HG02571 (cell line): Measurements from ENCODE around the gene MAPRE3.
"Not testable (repeated sequence)": the region's sequence is repeated elsewhere in the genome, so short reads cannot be mapped to it uniquely, and the experiment has no call there.

Source experiments
- ATAC-seq: cut with Tn5 transposase; IDR thresholded peaks from one replicate; pipeline ENCODE4 v1.9.1; 2021; ENCODE audit warnings: mild to moderate bottlenecking, moderate library complexity; ENCODE audit not compliant: unreplicated experiment

The MAPRE3 gene

DNA sequence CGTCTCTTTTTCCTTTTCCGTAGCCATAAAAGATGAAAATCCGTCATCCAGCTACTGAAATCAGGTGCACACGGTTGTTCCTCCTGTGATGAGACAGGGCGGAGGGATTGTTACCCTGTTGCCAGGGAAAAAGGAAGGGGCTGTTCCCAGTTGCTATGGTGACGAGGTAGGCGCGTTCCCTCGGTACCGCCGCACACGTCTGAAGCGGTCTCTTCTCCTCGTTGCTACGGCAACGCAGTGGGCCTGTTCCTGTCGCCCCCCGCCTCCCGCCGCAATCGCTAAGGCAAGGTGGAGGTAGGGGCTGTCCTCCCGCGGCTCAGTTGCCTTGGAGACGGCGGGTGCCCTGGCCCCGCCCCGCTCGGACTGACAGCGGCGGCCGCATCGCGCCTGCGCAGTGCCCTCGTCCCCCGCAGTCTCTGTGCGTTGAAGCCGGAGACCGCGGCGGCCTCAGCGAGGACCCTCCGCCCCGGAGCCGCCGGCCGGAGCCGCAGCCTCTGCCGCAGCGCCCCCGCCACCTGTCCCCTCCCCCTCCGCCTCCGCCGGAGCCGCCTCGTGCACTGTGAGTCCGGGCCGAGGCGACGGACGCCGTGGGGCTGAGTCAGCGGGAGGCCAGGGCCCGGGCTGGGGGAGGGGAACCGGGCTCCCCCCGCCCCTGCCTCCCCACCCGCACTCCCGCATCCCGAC is at the start of gene MAPRE3:
Gene MAPRE3 (plus strand): TSS at position 394 of the 684 bp plus-strand sequence. CDS start 51,582 bp downstream, outside the sequence.
- ATAC-seq = peak; percentile 74

GRCh38 chr2:26921323-26921722 is 49.1 kb upstream of the MAPRE3 start:
- ATAC-seq = no peak

DNA sequence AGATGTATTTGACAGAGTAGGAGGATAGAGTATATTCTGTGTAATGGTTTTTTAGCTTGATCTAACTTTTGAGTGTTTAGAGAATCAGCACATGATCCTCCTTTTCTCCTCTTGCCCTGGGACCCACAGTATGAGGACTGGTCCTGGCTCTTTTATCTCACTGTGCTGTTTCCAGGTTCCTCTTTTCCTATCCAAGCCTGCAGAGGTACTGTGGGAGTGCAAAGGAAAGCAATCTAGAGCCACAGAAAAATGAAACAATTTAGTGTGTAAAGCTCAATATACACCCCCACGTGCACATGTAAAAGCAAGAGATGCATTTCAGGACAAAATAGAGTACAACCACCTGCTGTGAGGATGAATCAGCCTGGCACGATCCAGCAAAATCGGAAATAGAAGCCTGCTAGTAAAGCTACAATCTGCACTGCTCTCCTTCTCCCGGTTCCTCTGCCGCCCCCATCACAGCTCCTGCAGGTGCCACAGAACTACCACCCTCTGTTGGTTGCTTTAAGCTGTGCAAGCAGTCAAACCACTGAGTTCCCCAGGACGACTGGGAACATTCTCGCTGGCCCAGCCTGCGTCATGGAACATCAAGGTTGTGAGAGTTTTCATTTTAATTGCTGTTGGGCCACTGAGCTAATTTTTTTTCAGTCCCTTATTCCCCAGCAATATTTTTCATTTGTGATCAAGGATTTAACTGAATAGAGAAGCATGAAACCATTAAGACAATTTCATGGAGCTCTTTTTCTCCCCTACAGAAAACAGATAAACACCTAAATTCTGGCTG is 47.8 kb upstream of the MAPRE3 start:
- no peak for ATAC-seq

DNA sequence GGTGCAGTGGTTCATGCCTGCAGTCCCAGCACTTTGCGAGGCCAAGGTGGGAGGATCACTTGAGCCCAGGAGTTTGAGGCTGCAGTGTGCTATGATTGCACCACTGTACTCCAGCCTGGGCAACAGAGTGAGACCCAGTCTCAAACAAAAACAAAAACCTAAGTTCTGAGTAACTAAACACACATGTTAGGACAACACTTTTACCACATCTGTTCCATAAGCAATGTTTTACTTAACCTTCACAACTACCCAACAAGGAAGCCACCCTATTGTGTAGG is 47.3 kb upstream of the MAPRE3 start:
- ATAC-seq = not testable (repeated sequence)

GRCh38 chr2:26924731-26925099 is 45.7 kb upstream of the MAPRE3 start:
- ATAC-seq = no peak

- no peak for ATAC-seq
These were observed 45.2 kb upstream of the MAPRE3 start for GRCh38 chr2:26925100-26925791.

DNA sequence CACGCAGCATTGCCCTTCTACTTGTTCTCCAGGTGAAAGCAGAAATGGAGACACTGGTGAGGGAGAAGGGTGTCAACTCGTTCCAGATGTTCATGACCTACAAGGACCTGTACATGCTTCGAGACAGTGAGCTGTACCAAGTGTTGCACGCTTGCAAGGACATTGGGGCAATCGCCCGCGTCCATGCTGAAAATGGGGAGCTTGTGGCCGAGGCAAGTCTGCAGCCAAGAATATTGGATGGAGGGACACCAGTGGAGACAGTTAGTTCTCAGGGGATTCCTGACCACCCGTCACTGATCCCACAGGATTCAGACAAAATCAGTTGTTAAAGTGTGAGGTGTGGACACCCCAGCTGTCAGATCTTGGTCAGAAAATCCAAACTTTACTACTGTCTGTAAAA is 43.2 kb upstream of the MAPRE3 start:
- no peak for ATAC-seq

- no peak for ATAC-seq
These were observed 37.5 kb upstream of the MAPRE3 start for GRCh38 chr2:26932974-26933373.

DNA sequence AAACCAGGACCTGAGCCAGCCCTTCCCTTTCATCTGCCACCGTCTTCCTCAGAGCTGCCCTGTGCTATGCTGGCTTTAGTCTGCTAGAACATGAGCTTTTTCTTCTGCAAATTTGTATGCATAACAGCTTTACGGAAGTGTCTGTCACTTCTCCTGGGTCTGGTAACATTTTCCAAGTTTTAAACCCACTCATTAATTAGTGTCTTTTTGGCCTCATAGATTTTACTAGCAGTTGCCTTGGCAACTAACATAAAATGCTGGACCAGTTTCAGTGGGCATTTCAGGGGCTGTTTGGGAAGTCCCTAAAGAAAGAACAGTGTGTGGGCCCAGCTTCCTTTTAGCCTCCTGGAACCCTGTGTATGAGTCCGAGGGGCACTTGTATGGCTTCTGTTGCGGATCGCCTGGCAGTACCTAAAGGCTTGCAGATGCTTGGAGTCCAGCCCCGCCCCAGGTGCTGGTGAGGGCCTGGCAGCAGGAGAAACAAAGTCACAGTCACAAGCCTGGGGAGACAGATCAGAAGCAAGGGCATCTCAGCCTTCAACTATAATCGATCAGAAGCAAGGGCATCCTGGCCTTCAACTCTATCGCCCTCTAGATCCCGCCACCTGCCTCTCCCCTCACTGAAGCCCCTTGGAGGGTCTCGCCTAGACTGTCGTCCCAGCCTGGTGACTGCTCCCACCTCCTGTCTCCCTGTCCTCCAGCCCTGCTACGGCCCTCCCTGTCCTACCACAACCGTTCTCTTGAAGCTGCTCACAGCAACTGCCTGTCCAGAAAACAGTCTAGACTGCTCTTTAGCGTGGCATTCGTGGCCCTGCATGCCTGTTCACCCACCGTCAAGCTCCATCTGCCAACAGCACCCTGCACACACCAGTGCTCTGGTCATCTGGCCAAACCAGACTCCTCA is 36.8 kb upstream of the MAPRE3 start:
- ATAC-seq = no peak

DNA sequence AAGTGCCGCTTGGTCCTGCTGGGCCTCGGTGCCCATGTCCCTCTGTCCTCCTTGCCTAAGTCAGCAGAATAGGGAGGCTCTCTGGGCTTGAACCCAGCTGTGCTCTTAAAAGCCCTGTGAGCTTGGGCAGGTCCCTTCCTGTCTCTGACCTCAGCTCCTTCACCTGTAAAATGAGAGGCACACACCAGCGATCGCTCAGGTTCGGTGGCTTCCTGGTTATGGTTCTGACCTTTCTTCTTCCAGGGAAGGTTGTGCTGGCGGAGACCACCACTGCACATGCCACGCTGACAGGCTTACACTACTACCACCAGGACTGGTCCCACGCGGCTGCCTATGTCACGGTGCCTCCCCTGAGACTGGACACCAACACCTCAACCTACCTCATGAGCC is 36.1 kb upstream of the MAPRE3 start:
- no peak for ATAC-seq

- no peak for ATAC-seq
These were observed 35.5 kb upstream of the MAPRE3 start for GRCh38 chr2:26934985-26935384.

DNA sequence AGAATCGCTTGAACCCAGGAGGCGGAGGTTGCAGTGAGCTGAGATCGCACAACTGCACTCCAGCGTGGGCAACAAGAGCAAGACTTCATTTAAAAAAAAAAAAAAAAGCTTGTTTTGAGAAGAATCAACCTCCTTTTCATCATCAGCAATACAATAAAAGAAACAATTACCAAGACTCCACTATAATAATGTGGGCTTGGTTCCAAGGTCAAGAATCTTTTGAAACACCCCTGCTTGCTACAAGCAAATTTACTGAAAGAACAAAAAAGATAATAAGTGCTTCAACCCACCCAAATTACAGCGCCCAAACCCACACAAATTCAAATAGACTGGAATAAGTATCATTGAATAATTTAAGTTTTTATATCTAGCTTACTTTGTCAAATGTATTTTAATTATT is 33.6 kb upstream of the MAPRE3 start:
- no peak for ATAC-seq

DNA sequence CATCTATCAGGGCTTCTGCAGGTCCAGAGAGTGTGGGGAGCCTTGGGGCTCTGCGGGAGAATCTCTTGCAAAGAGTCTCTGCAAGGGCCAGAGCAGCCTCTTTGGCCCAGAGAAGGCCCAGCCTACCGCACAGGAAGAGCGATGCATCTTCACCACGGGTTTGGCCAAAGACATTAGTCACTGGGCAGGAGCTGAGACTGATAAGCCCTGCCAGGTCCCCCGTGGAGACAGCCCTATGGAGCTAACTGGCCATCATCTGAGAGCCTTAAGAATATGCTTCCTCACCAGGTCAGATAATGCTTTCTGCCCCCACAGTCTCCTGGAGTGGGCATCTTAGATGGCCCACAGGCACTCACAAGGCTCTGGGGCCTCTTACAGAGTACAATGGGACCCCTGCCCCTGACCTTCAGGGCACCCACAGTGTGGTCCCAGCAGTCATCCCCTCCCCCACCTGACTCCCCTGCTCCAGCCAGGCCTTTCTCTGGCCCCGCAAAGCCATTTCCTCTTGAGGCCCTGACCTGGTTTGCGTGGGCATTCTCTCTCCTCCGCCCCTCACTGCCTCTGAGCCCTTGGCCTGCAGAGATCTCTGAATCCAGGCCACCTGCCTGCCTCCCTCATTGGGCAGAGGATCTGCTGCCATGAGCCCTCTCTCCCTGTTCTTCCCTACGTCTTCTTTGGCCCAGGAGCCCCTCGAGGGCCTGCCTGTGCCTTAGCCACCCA is 31.9 kb upstream of the MAPRE3 start:
- ATAC-seq = no peak

GRCh38 chr2:26940001-26940400 is 30.4 kb upstream of the MAPRE3 start:
- ATAC-seq = no peak

- no peak for ATAC-seq
These were observed 29.0 kb upstream of the MAPRE3 start for GRCh38 chr2:26941486-26941885.

- ATAC-seq = no peak
These were observed 27.7 kb upstream of the MAPRE3 start for GRCh38 chr2:26942543-26943295.

DNA sequence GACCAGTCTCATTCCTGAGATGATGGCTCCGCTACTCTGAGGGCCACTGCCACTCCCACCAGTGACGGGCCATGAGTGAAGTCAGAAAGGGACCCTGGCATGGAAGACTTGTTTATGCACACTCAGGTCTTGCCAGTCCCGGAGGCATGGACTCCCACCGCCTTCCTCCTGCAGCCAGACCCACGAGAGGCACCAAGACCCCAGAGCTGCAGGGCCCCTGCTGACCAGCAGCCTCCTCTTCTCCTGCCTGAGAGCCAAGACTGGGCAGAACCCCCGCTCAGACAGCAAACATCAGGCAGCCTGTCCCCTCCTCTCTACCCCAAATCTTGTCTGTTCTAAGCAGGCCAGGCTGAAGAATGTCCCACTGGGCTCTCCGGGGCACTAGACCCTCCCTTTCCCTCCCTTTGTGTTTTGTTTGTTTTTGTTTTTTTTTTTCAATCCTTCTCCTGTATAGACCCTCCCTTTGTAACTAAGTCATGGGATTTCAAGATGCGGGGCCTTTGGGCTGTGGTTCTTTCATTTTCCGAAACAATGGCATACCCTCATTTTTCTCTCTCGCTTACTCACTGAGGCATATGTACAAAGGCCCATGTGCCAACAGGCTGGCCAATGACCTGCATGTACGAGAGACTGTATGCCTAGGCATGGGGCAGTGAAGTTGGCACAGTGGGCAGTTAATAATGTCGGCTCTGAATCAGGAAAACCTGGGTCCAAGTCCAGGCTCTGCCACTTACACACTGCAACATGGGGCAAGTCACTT is 24.3 kb upstream of the MAPRE3 start:
- no peak for ATAC-seq

DNA sequence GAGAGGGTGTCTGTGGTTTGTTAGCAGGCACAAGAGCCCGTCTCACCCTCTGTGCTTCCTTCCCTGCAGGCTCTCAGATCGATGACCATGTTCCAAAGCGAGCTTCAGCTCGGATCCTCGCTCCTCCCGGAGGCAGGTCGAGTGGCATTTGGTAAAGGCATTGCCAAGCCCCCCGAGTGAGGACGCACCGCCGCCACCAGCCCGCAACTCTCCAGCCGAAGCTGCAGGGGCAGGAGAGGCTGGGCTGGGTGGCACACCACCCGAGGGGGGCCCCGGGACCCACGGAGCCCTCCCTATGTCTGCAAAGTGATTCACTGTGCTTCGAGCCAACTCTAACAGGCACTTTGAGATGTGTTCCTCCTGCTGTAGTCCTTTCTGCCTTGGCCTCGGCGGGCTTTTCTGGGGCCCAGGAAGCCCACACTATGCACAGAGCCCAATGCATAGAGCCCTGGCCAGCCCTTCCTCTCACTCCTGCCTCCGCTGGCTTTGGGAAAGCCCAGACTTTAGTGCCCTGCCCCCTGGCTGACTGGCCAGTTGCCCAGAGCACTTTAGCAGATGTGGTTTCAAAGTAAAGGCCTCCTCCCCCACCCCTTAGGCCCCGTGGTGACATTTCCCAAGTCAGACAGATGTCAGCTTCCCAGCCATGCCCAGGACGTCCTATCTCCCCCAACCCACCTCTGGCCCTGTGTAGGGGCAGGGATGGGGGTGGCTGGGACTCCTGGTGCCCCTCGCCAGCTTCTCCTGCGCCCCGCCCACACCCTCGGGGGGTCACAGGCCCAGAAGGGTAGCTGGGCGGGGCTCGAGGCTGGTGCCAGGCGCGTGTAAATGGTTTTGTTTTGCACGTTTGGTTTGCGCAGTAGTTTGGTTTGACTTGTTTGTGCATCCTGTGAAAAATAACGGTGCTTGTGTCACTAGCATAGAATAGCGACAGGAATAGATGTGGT is 23.3 kb upstream of the MAPRE3 start:
- no peak for ATAC-seq
